HepG2 (cell line): Measurements from ENCODE around the gene GRK4. TPM values are rescaled to one million over a fixed set of nuclear protein-coding genes. Genes with fewer than 3 reads are reported as not detected.
A peak's percentile ranks its signal among the peaks of the same experiment; 100 is the strongest.

Experiments
- DDIT3 ChIP-seq: sonication (generic); formaldehyde crosslinking; IDR thresholded peaks from 2 replicates; pipeline ENCODE4 v1.4.0; 2020; ENCODE audit warnings: mild to moderate bottlenecking, missing genetic modification reagents
- ETV6 ChIP-seq: sonication (generic); formaldehyde crosslinking; conservative IDR thresholded peaks from 2 replicates; pipeline ENCODE4 v1.4.0; 2020; ENCODE audit warnings: missing genetic modification reagents
- KLF6 ChIP-seq: IDR thresholded peaks from 2 replicates; pipeline ENCODE4 v1.8.0; 2016; ENCODE audit warnings: missing biosample characterization, missing genetic modification reagents
- NCOA1 ChIP-seq: sonication (generic); formaldehyde crosslinking; IDR thresholded peaks from 2 replicates; pipeline ENCODE4 v1.9.0; 2021; ENCODE audit warnings: missing genetic modification reagents
- NPAS2 ChIP-seq: sonication (generic); formaldehyde crosslinking; IDR thresholded peaks from 2 replicates; pipeline ENCODE4 v1.8.0; 2022; ENCODE audit warnings: mild to moderate bottlenecking, missing genetic modification reagents, borderline replicate concordance
- ZKSCAN8 ChIP-seq: IDR thresholded peaks from 2 replicates; pipeline ENCODE4 v1.6.1; 2016; ENCODE audit warnings: borderline replicate concordance, missing genetic modification reagents, missing compliant biosample characterization
- ZNF24 ChIP-seq: fragments of 450-650 bp; IDR thresholded peaks from 2 replicates; pipeline ENCODE4 v1.6.1; 2017; ENCODE audit warnings: antibody characterized with exemption, mild to moderate bottlenecking
- ZNF414 ChIP-seq: sonication (generic); formaldehyde crosslinking; IDR thresholded peaks from 2 replicates; pipeline ENCODE4 v1.5.0; 2020; ENCODE audit warnings: missing genetic modification reagents
- ZNF460 ChIP-seq: sonication (generic); formaldehyde crosslinking; IDR thresholded peaks from 2 replicates; pipeline ENCODE4 v1.5.1; 2020; ENCODE audit warnings: missing genetic modification reagents, mild to moderate bottlenecking, borderline replicate concordance
- ZNF512B ChIP-seq: sonication (generic); formaldehyde crosslinking; IDR thresholded peaks from 2 replicates; pipeline ENCODE4 v1.5.1; 2020; ENCODE audit warnings: missing genetic modification reagents, mild to moderate bottlenecking, borderline replicate concordance
- ZNF569 ChIP-seq: sonication (generic); formaldehyde crosslinking; IDR thresholded peaks from 2 replicates; pipeline ENCODE4 v1.5.0; 2020; ENCODE audit warnings: mild to moderate bottlenecking, missing genetic modification reagents, moderate library complexity, borderline replicate concordance
- ZNF574 ChIP-seq: sonication (generic); formaldehyde crosslinking; IDR thresholded peaks from 2 replicates; pipeline ENCODE4 v1.4.0; 2020; ENCODE audit warnings: missing genetic modification reagents
- ZNF615 ChIP-seq: sonication (generic); formaldehyde crosslinking; IDR thresholded peaks from 2 replicates; pipeline ENCODE4 v1.5.0; 2020; ENCODE audit warnings: mild to moderate bottlenecking, missing genetic modification reagents, borderline replicate concordance
- ZNF678 ChIP-seq: sonication (generic); formaldehyde crosslinking; IDR thresholded peaks from 2 replicates; pipeline ENCODE4 v1.4.0; 2020; ENCODE audit warnings: mild to moderate bottlenecking, missing genetic modification reagents
- ZNF7 ChIP-seq: IDR thresholded peaks from 2 replicates; pipeline ENCODE4 v1.6.1; 2016; ENCODE audit warnings: missing biosample characterization, missing genetic modification reagents
- ZNF713 ChIP-seq: sonication (generic); formaldehyde crosslinking; IDR thresholded peaks from 2 replicates; pipeline ENCODE4 v1.4.0; 2020; ENCODE audit warnings: mild to moderate bottlenecking, missing genetic modification reagents
- ZNF747 ChIP-seq: sonication (generic); formaldehyde crosslinking; IDR thresholded peaks from 2 replicates; pipeline ENCODE4 v1.8.1; 2023; ENCODE audit warnings: missing genetic modification reagents, mild to moderate bottlenecking, borderline replicate concordance
- ZXDC ChIP-seq: sonication (generic); formaldehyde crosslinking; IDR thresholded peaks from 2 replicates; pipeline ENCODE4 v1.5.0; 2020; ENCODE audit warnings: mild to moderate bottlenecking, missing genetic modification reagents
- polyA plus RNA-seq, 8 experiments: library from polyadenylated mRNA; depleted of rRNA in 3 of 8; stranded (reverse) in 7 of 8; unstranded in 1 of 8; fragments of >200 nt; fragmentation: Illumina TruSeq in 4 of 8; extraction: Trizol in 4 of 8; gene quantifications; 2 replicates each; pipeline versions ENCODE4 v1.2.1 to v1.2.3, GENCODE V29; 2011 to 2016; ENCODE audit warnings: low read depth in 4 of 8, missing spikeins in 1 of 8, mixed read lengths in 1 of 8; ENCODE audit not compliant: insufficient read depth in 1 of 8
- total RNA-seq, 5 experiments: library from RNA; depleted of rRNA; stranded (reverse); fragments of >200 nt; fragmentation: Illumina TruSeq; extraction: Trizol; gene quantifications; 2 replicates each; pipeline ENCODE4 v1.2.3, GENCODE V29; 2016; ENCODE audit warnings: low read depth in 1 of 5

GRK4 gene
- total and polyA plus RNA-seq, 2 of the 13 experiments (the other 11 are each of a cell fraction or from before 2014, with no cell fraction given): 1.8 to 2.0 TPM

GRCh38 chr4:3041192-3042142 is 78.1 kb downstream of the GRK4 start (continued):
- TF ChIP-seq DDIT3 (CRISPR knock-in tag): no peak
- TF ChIP-seq NCOA1 (CRISPR knock-in tag): 0 out of 2 replicates have a peak, but pooled peaks have one; percentile 26
- no peak for TF ChIP-seq ZNF460 (CRISPR knock-in tag)
- no peak for TF ChIP-seq ZXDC
- no peak for TF ChIP-seq ZNF7 (CRISPR knock-in tag)
- TF ChIP-seq NPAS2 (CRISPR knock-in tag): no peak
- no peak for TF ChIP-seq ZNF615 (CRISPR knock-in tag)
- no peak for TF ChIP-seq ETV6 (CRISPR knock-in tag)
- 0 out of 2 replicates have a peak, but pooled peaks have one; percentile 40 for TF ChIP-seq ZNF414 (CRISPR knock-in tag)
- TF ChIP-seq ZNF512B (CRISPR knock-in tag): no peak
- TF ChIP-seq ZNF574 (CRISPR knock-in tag): peak; percentile 41; the same call in 1 of the 2 replicates
- no peak for TF ChIP-seq ZNF678
- 0 out of 2 replicates have a peak, but pooled peaks have one; percentile 51 for TF ChIP-seq ZNF747 (CRISPR knock-in tag)
- TF ChIP-seq ZNF569: no peak
- TF ChIP-seq ZKSCAN8 (CRISPR knock-in tag): no peak
- TF ChIP-seq ZNF713 (CRISPR knock-in tag): no peak
- TF ChIP-seq ZNF24: no peak
- TF ChIP-seq KLF6 (CRISPR knock-in tag): no peak
